HG03469 (cell line): Measurements from ENCODE around the gene UHRF1.
"Not testable (repeated sequence)": the region's sequence is repeated elsewhere in the genome, so short reads cannot be mapped to it uniquely, and the experiment has no call there.

Experiments used
- ATAC-seq: cut with Tn5 transposase; IDR thresholded peaks from one replicate; pipeline ENCODE4 v1.9.1; 2021; ENCODE audit warnings: mild to moderate bottlenecking, moderate library complexity, moderate number of reproducible peaks; ENCODE audit not compliant: unreplicated experiment

UHRF1 gene

GRCh38 chr19:4909156-4909896 is at the start of gene UHRF1:
Gene UHRF1 (plus strand): TSS chr19:4909501. CDS start chr19:4910886, 1,385 bp downstream.
- ATAC-seq: no peak

GRCh38 chr19:4859697-4860096 is 49.6 kb upstream of the UHRF1 start:
- no peak for ATAC-seq

GRCh38 chr19:4861147-4861546 is 48.2 kb upstream of the UHRF1 start:
- no peak for ATAC-seq

GRCh38 chr19:4866595-4867424 is 42.5 kb upstream of the UHRF1 start:
- no peak for ATAC-seq

GRCh38 chr19:4867534-4868285 is 41.6 kb upstream of the UHRF1 start, which contains the start of gene PLIN3:
Gene PLIN3 (minus strand): TSS chr19:4867667. CDS start chr19:4861394, 6,273 bp downstream.
- no peak for ATAC-seq

GRCh38 chr19:4868286-4868834 is 40.9 kb upstream of the UHRF1 start:
- no peak for ATAC-seq

GRCh38 chr19:4870025-4870700 is 39.1 kb upstream of the UHRF1 start:
- no peak for ATAC-seq

- ATAC-seq: no peak
These were observed 37.6 kb upstream of the UHRF1 start for GRCh38 chr19:4871711-4872110.

- ATAC-seq: no peak
These were observed 35.4 kb upstream of the UHRF1 start for GRCh38 chr19:4873930-4874329.

GRCh38 chr19:4877753-4878490 is 31.4 kb upstream of the UHRF1 start:
- ATAC-seq: no peak

- no peak for ATAC-seq
These were observed 30.8 kb upstream of the UHRF1 start for GRCh38 chr19:4878491-4878968.

GRCh38 chr19:4879041-4879440 is 30.3 kb upstream of the UHRF1 start:
- no peak for ATAC-seq

GRCh38 chr19:4882874-4883273 is 26.4 kb upstream of the UHRF1 start:
- not testable (repeated sequence) for ATAC-seq

- ATAC-seq: not testable (repeated sequence)
These were observed 24.3 kb upstream of the UHRF1 start for GRCh38 chr19:4884993-4885392.

GRCh38 chr19:4887803-4888202 is 21.5 kb upstream of the UHRF1 start:
- not testable (repeated sequence) for ATAC-seq

- ATAC-seq: no peak
These were observed 20.1 kb upstream of the UHRF1 start for GRCh38 chr19:4889034-4889815.

- ATAC-seq: no peak
These were observed 18.2 kb upstream of the UHRF1 start for GRCh38 chr19:4891066-4891465.

GRCh38 chr19:4892962-4893361 is 16.3 kb upstream of the UHRF1 start:
- ATAC-seq: not testable (repeated sequence)

- ATAC-seq: no peak
These were observed 12.9 kb upstream of the UHRF1 start for GRCh38 chr19:4896372-4896771.
